Measurements from ENCODE around the gene CPEB3.
"Not testable (repeated sequence)": the region's sequence is repeated elsewhere in the genome, so short reads cannot be mapped to it uniquely, and the experiment has no call there.

CPEB3 gene

GRCh38 chr10:92290837-92291615 lies at the start of gene CPEB3, which contains the start of gene MARCHF5:
TSS of gene CPEB3 (minus strand) at chr10:92291078. CDS start at chr10:92240350, 50,728 bp downstream.
TSS of gene MARCHF5 (plus strand) at chr10:92291167. CDS start at chr10:92291495, 328 bp downstream.
- ATAC-seq (replicated peaks) (peak; percentile 98), DNase-seq (peak; percentile 95)
- Mint-ChIP-seq H3K9me3 (no peaks in the 10 kb centered on the region), H3K27me3 (no peaks in the 10 kb centered on the region), H3K36me3 (peaks cover 0 to 5% of the 10 kb centered on the region in 2 donors), H3K4me3 (peak within 1 kb of the TSS; percentile 90 to 98), H3K27ac (peak within 1 kb of the TSS; percentile 93), H3K4me1 (peaks cover 14 to 24% of the 10 kb centered on the region in 2 donors)

- not testable (repeated sequence) for H3K36me3 Mint-ChIP-seq; H3K9me3 Mint-ChIP-seq; H3K4me3 Mint-ChIP-seq; DNase-seq; H3K27ac Mint-ChIP-seq; H3K4me1 Mint-ChIP-seq; H3K27me3 Mint-ChIP-seq; ATAC-seq (replicated peaks)
These were observed 39.0 kb upstream of the CPEB3 start for GRCh38 chr10:92329927-92330326.

GRCh38 chr10:92328993-92329392 lies 38.1 kb upstream of the CPEB3 start:
- H3K27me3 Mint-ChIP-seq = no peaks in the 10 kb centered on the region
- H3K4me1 Mint-ChIP-seq = peaks cover 0 to 2% of the 10 kb centered on the region in 2 donors

GRCh38 chr10:92327445-92328433 lies 36.9 kb upstream of the CPEB3 start:
- Mint-ChIP-seq H3K36me3 (peaks cover 7 to 10% of the 10 kb centered on the region in 2 donors), H3K4me1 (peaks cover 4 to 8% of the 10 kb centered on the region in 2 donors), H3K27me3 (no peaks in the 10 kb centered on the region), H3K9me3 (no peaks in the 10 kb centered on the region), H3K4me3 (no peak overlapping the region), H3K27ac (no peak overlapping the region)
- no peak for ATAC-seq (replicated peaks)
- DNase-seq = no peak

More at GRCh38 chr10:92328993-92329392, 38.1 kb upstream of the CPEB3 start:
- DNase-seq (no peak), ATAC-seq (replicated peaks) (no peak)
- Mint-ChIP-seq H3K9me3 (no peaks in the 10 kb centered on the region), H3K27ac (no peak overlapping the region), H3K36me3 (peaks cover 2 to 4% of the 10 kb centered on the region in 2 donors), H3K4me3 (no peak overlapping the region)

GRCh38 chr10:92323079-92323478 lies 32.2 kb upstream of the CPEB3 start:
- H3K27me3 Mint-ChIP-seq = no peaks in the 10 kb centered on the region
- no peak overlapping the region for H3K4me3 Mint-ChIP-seq
- H3K36me3 Mint-ChIP-seq = peaks cover 25 to 37% of the 10 kb centered on the region in 2 donors
- no peak for DNase-seq
- peaks cover 0 to 1% of the 10 kb centered on the region in 2 donors for H3K9me3 Mint-ChIP-seq
- H3K27ac Mint-ChIP-seq = no peak overlapping the region
- no peak for ATAC-seq (replicated peaks)
- H3K4me1 Mint-ChIP-seq = peaks cover 7 to 9% of the 10 kb centered on the region in 2 donors

- no peak for ATAC-seq (replicated peaks)
- H3K4me1 Mint-ChIP-seq = peaks cover 0 to 2% of the 10 kb centered on the region in 2 donors
- no peaks in the 10 kb centered on the region for H3K27me3 Mint-ChIP-seq
- H3K27ac Mint-ChIP-seq = no peak overlapping the region
- H3K9me3 Mint-ChIP-seq = no peaks in the 10 kb centered on the region
- no peak overlapping the region for H3K4me3 Mint-ChIP-seq
- DNase-seq = no peak
- peaks cover 32 to 49% of the 10 kb centered on the region in 2 donors for H3K36me3 Mint-ChIP-seq
These were observed 25.7 kb upstream of the CPEB3 start for GRCh38 chr10:92316610-92317009.

- H3K36me3 Mint-ChIP-seq = peaks cover 30 to 37% of the 10 kb centered on the region in 2 donors
- H3K27me3 Mint-ChIP-seq = no peaks in the 10 kb centered on the region
- H3K4me1 Mint-ChIP-seq = peaks cover 0 to 4% of the 10 kb centered on the region in 2 donors
- no peaks in the 10 kb centered on the region for H3K9me3 Mint-ChIP-seq
- no peak overlapping the region for H3K27ac Mint-ChIP-seq
- DNase-seq = no peak
- no peak for ATAC-seq (replicated peaks)
- no peak overlapping the region for H3K4me3 Mint-ChIP-seq
These were observed 22.9 kb upstream of the CPEB3 start for GRCh38 chr10:92313750-92314149.

GRCh38 chr10:92309272-92309671 lies 18.4 kb upstream of the CPEB3 start:
- peaks cover 4 to 21% of the 10 kb centered on the region in 2 donors for H3K4me1 Mint-ChIP-seq
- no peak overlapping the region for H3K4me3 Mint-ChIP-seq
- no peak for DNase-seq
- H3K9me3 Mint-ChIP-seq = no peaks in the 10 kb centered on the region
- no peaks in the 10 kb centered on the region for H3K27me3 Mint-ChIP-seq
- peaks cover 21 to 25% of the 10 kb centered on the region in 2 donors for H3K36me3 Mint-ChIP-seq
- no peak for ATAC-seq (replicated peaks)
- no peak overlapping the region for H3K27ac Mint-ChIP-seq

GRCh38 chr10:92305133-92306072 lies 14.5 kb upstream of the CPEB3 start:
- Mint-ChIP-seq H3K27me3 (no peaks in the 10 kb centered on the region), H3K36me3 (peaks cover 5 to 6% of the 10 kb centered on the region in 2 donors), H3K27ac (no peak overlapping the region), H3K4me3 (no peak overlapping the region), H3K4me1 (peaks cover 15 to 40% of the 10 kb centered on the region in 2 donors), H3K9me3 (no peaks in the 10 kb centered on the region)
- no peak for DNase-seq
- ATAC-seq (replicated peaks) = no peak

GRCh38 chr10:92304061-92304460 lies 13.2 kb upstream of the CPEB3 start:
- H3K4me1 Mint-ChIP-seq = peaks cover 18 to 45% of the 10 kb centered on the region in 2 donors
- ATAC-seq (replicated peaks) (no peak), DNase-seq (no peak)
- no peaks in the 10 kb centered on the region for H3K9me3 Mint-ChIP-seq
- peak overlapping the region; percentile 48 for H3K27ac Mint-ChIP-seq
- peaks cover 11 to 16% of the 10 kb centered on the region in 2 donors for H3K36me3 Mint-ChIP-seq
- no peak overlapping the region for H3K4me3 Mint-ChIP-seq
- no peaks in the 10 kb centered on the region for H3K27me3 Mint-ChIP-seq

GRCh38 chr10:92303096-92303495 lies 12.2 kb upstream of the CPEB3 start:
- H3K9me3 Mint-ChIP-seq = no peaks in the 10 kb centered on the region
- no peak overlapping the region for H3K4me3 Mint-ChIP-seq
- peaks cover 13 to 21% of the 10 kb centered on the region in 2 donors for H3K36me3 Mint-ChIP-seq
- no peak overlapping the region for H3K27ac Mint-ChIP-seq
- ATAC-seq (replicated peaks) = no peak
- peaks cover 22 to 50% of the 10 kb centered on the region in 2 donors for H3K4me1 Mint-ChIP-seq
- no peak for DNase-seq
- no peaks in the 10 kb centered on the region for H3K27me3 Mint-ChIP-seq

GRCh38 chr10:92298487-92298886 lies 7.6 kb upstream of the CPEB3 start:
- no peak overlapping the region for H3K4me3 Mint-ChIP-seq
- ATAC-seq (replicated peaks) = no peak

More at GRCh38 chr10:92298487-92298886, 7.6 kb upstream of the CPEB3 start:
- Mint-ChIP-seq H3K27me3 (no peaks in the 10 kb centered on the region), H3K36me3 (peaks cover 19% of the 10 kb centered on the region in 2 donors), H3K4me1 (peaks cover 20 to 53% of the 10 kb centered on the region in 2 donors), H3K27ac (no peak overlapping the region), H3K9me3 (no peaks in the 10 kb centered on the region)
- no peak for DNase-seq
